Trophoblast cell (in vitro differentiated cells and primary cell): ENCODE measurements around the gene TBC1D22A.

ENCODE experiments used
- DNase-seq, 2 donors: peaks; one replicate each; pipeline ENCODE4 v3.0.0-alpha.2; 2016
- H2AFZ ChIP-seq: 2 replicates; pipeline ENCODE4 v1.6.1; 2013; ENCODE audit warnings: low read length, moderate library complexity, mild to moderate bottlenecking; ENCODE audit not compliant: insufficient read depth, poor library complexity
- H2AK5ac ChIP-seq: 2 replicates; pipeline ENCODE4 v1.6.1; 2013; ENCODE audit warnings: mild to moderate bottlenecking, low read length
- H2BK120ac ChIP-seq: 2 replicates; pipeline ENCODE4 v1.6.1; 2013; ENCODE audit warnings: low read length, mild to moderate bottlenecking, moderate library complexity; ENCODE audit not compliant: insufficient read depth, poor library complexity
- H2BK12ac ChIP-seq: 2 replicates; pipeline ENCODE4 v1.6.1; 2013; ENCODE audit warnings: mild to moderate bottlenecking, low read length, moderate library complexity
- H2BK5ac ChIP-seq: 2 replicates; pipeline ENCODE4 v1.6.1; 2013; ENCODE audit warnings: low read length, low read depth, moderate library complexity, mild to moderate bottlenecking; ENCODE audit not compliant: poor library complexity
- H3K14ac ChIP-seq: 2 replicates; pipeline ENCODE4 v1.6.1; 2013; ENCODE audit warnings: mild to moderate bottlenecking, low read length
- H3K18ac ChIP-seq: 2 replicates; pipeline ENCODE4 v1.6.1; 2013; ENCODE audit warnings: mild to moderate bottlenecking, low read length
- H3K23ac ChIP-seq: 2 replicates; pipeline ENCODE4 v1.6.1; 2013; ENCODE audit warnings: low read length
- H3K27ac ChIP-seq: 2 replicates; pipeline ENCODE4 v1.5.1; 2013; ENCODE audit warnings: low read depth, mild to moderate bottlenecking, inconsistent platforms, low read length, moderate library complexity
- H3K27me3 ChIP-seq: 2 replicates; pipeline ENCODE4 v1.6.1; 2013; ENCODE audit warnings: inconsistent platforms, mild to moderate bottlenecking, low read length, moderate library complexity; ENCODE audit not compliant: insufficient read depth
- H3K36me3 ChIP-seq, 2 experiments: 1 replicate in 1 of 2; 2 replicates in 1 of 2; pipeline ENCODE4 v1.6.1; 2013; ENCODE audit warnings: low read length in 2 of 2, mild to moderate bottlenecking in 2 of 2, moderate library complexity in 1 of 2; ENCODE audit not compliant: insufficient read depth in 2 of 2, control insufficient read depth in 1 of 2
- H3K4ac ChIP-seq: 2 replicates; pipeline ENCODE4 v1.6.1; 2013; ENCODE audit warnings: low read depth, mild to moderate bottlenecking, low read length, moderate library complexity
- H3K4me1 ChIP-seq, 2 experiments: 1 replicate in 1 of 2; 2 replicates in 1 of 2; pipeline ENCODE4 v1.6.1; 2013; ENCODE audit warnings: low read length in 2 of 2, mild to moderate bottlenecking in 2 of 2, moderate library complexity in 1 of 2; ENCODE audit not compliant: insufficient read depth in 2 of 2, control insufficient read depth in 1 of 2
- H3K4me2 ChIP-seq: 2 replicates; pipeline ENCODE4 v1.6.1; 2013; ENCODE audit warnings: inconsistent platforms, mild to moderate bottlenecking, low read length, moderate library complexity
- H3K4me3 ChIP-seq: 2 replicates; pipeline ENCODE4 v1.5.1; 2013; ENCODE audit warnings: mild to moderate bottlenecking, low read depth, low read length, inconsistent platforms
- H3K79me1 ChIP-seq: one replicate; pipeline ENCODE4 v1.6.1; 2013; ENCODE audit warnings: low read length
- H3K79me2 ChIP-seq: 2 replicates; pipeline ENCODE4 v1.6.1; 2013; ENCODE audit warnings: low read length, mild to moderate bottlenecking; ENCODE audit not compliant: control insufficient read depth, insufficient read depth, poor library complexity
- H3K9ac ChIP-seq: 2 replicates; pipeline ENCODE4 v1.6.1; 2013; ENCODE audit warnings: mild to moderate bottlenecking, low read length
- H3K9me3 ChIP-seq: 2 replicates; pipeline ENCODE4 v1.6.1; 2013; ENCODE audit warnings: low read depth, mild to moderate bottlenecking, control low read depth, inconsistent platforms, low read length; ENCODE audit not compliant: insufficient read depth
- H4K12ac ChIP-seq: 2 replicates; pipeline ENCODE4 v1.6.1; 2013; ENCODE audit warnings: low read depth, mild to moderate bottlenecking, low read length, moderate library complexity
- H4K8ac ChIP-seq: 2 replicates; pipeline ENCODE4 v1.6.1; 2013; ENCODE audit warnings: low read depth, mild to moderate bottlenecking, low read length, moderate library complexity
- H4K91ac ChIP-seq: one replicate; pipeline ENCODE4 v1.6.1; 2013; ENCODE audit warnings: low read depth, mild to moderate bottlenecking, low read length, moderate library complexity
- WGBS: extraction: QIAGEN DNeasy Blood & Tissue Kit; methylation state at CpG from one replicate; pipeline ENCODE4 v1.1.7; 2013; ENCODE audit warnings: missing lambda C conversion rate; ENCODE audit not compliant: insufficient read length, insufficient coverage; ENCODE audit errors: extremely low coverage; 5-methylcytosine and 5-hydroxymethylcytosine counted together

TBC1D22A gene

GRCh38 chr22:47191671-47192650 lies 429.5 kb downstream of the TBC1D22A start:
- Histone ChIP-seq H3K4me2 (no peak overlapping the region), H2AFZ (no peak overlapping the region), H3K4me1 (no peaks in the 10 kb centered on the region), H3K9ac (no peak overlapping the region), H4K8ac (no peak overlapping the region), H3K14ac (no peak overlapping the region), H4K12ac (no peak overlapping the region), H3K4ac (no peak overlapping the region), H3K9me3 (peaks cover 75% of the 10 kb centered on the region), H2BK12ac (no peak overlapping the region), H3K27ac (no peak overlapping the region), H2AK5ac (no peak overlapping the region), H3K79me2 (no peaks in the 10 kb centered on the region), H3K23ac (no peak overlapping the region), H2BK120ac (no peak overlapping the region), H4K91ac (no peak overlapping the region), H3K36me3 (no peaks in the 10 kb centered on the region), H3K79me1 (no peaks in the 10 kb centered on the region), H3K27me3 (no peaks in the 10 kb centered on the region), H2BK5ac (no peak overlapping the region), H3K4me3 (no peak overlapping the region), H3K18ac (no peak overlapping the region)
- WGBS: 100% methylated on average over 1 of the region's 25 CpGs
- no peak for DNase-seq

- Histone ChIP-seq H3K18ac (no peak overlapping the region), H3K9me3 (peaks cover 81% of the 10 kb centered on the region), H2AFZ (no peak overlapping the region), H3K4me1 (no peaks in the 10 kb centered on the region), H3K4me3 (peak overlapping the region; percentile 33), H2BK12ac (no peak overlapping the region), H4K8ac (no peak overlapping the region), H2BK120ac (no peak overlapping the region), H3K4me2 (no peak overlapping the region), H4K12ac (no peak overlapping the region), H3K14ac (no peak overlapping the region), H3K23ac (no peak overlapping the region), H2BK5ac (no peak overlapping the region), H2AK5ac (no peak overlapping the region), H3K36me3 (no peaks in the 10 kb centered on the region), H4K91ac (no peak overlapping the region), H3K79me1 (no peaks in the 10 kb centered on the region), H3K9ac (no peak overlapping the region), H3K27ac (no peak overlapping the region), H3K79me2 (no peaks in the 10 kb centered on the region), H3K27me3 (no peaks in the 10 kb centered on the region), H3K4ac (no peak overlapping the region)
- WGBS: no CpG with 5 or more reads among the region's 32 CpGs
- DNase-seq: no peak
Observed at GRCh38 chr22:47192651-47193437, 430.4 kb downstream of the TBC1D22A start.

- H3K27me3 ChIP-seq: no peaks in the 10 kb centered on the region
- no peaks in the 10 kb centered on the region for H3K79me2 ChIP-seq
- H4K91ac ChIP-seq: no peak overlapping the region
- no peaks in the 10 kb centered on the region for H3K36me3 ChIP-seq
- no peak for DNase-seq
- no peak overlapping the region for H2AK5ac ChIP-seq
- no peak overlapping the region for H3K4ac ChIP-seq
- WGBS: no CpG with 5 or more reads among the region's 19 CpGs
- no peak overlapping the region for H3K23ac ChIP-seq
- no peak overlapping the region for H3K9ac ChIP-seq
- no peaks in the 10 kb centered on the region for H3K79me1 ChIP-seq
- H3K14ac ChIP-seq: no peak overlapping the region
- H3K18ac ChIP-seq: no peak overlapping the region
- H3K4me1 ChIP-seq: no peaks in the 10 kb centered on the region
- no peak overlapping the region for H3K4me2 ChIP-seq
- no peak overlapping the region for H3K4me3 ChIP-seq
- H3K27ac ChIP-seq: no peak overlapping the region
- H4K8ac ChIP-seq: no peak overlapping the region
- no peak overlapping the region for H4K12ac ChIP-seq
- no peak overlapping the region for H2BK5ac ChIP-seq
- H2BK12ac ChIP-seq: no peak overlapping the region
- peaks cover 81% of the 10 kb centered on the region for H3K9me3 ChIP-seq
- no peak overlapping the region for H2AFZ ChIP-seq
- H2BK120ac ChIP-seq: no peak overlapping the region
Observed at GRCh38 chr22:47193606-47194329, 431.3 kb downstream of the TBC1D22A start.

- no peak overlapping the region for H2BK5ac ChIP-seq
- no peaks in the 10 kb centered on the region for H3K36me3 ChIP-seq
- H3K4me3 ChIP-seq: no peak overlapping the region
- no peaks in the 10 kb centered on the region for H3K4me1 ChIP-seq
- H2BK120ac ChIP-seq: no peak overlapping the region
- H4K91ac ChIP-seq: no peak overlapping the region
- WGBS: no CpG with 5 or more reads among the region's 6 CpGs
- no peaks in the 10 kb centered on the region for H3K27me3 ChIP-seq
- H3K4me2 ChIP-seq: no peak overlapping the region
- no peak overlapping the region for H3K23ac ChIP-seq
- DNase-seq: no peak
- H3K9me3 ChIP-seq: peaks cover 81% of the 10 kb centered on the region
- H3K4ac ChIP-seq: no peak overlapping the region
- H3K9ac ChIP-seq: no peak overlapping the region
- H3K79me1 ChIP-seq: no peaks in the 10 kb centered on the region
- no peak overlapping the region for H3K18ac ChIP-seq
- H3K27ac ChIP-seq: no peak overlapping the region
- H2BK12ac ChIP-seq: no peak overlapping the region
- H3K14ac ChIP-seq: no peak overlapping the region
- H4K12ac ChIP-seq: no peak overlapping the region
- no peak overlapping the region for H4K8ac ChIP-seq
- H2AK5ac ChIP-seq: no peak overlapping the region
- H2AFZ ChIP-seq: no peak overlapping the region
- H3K79me2 ChIP-seq: no peaks in the 10 kb centered on the region
Observed at GRCh38 chr22:47194476-47195155, 432.2 kb downstream of the TBC1D22A start.
